ENCODE data around the gene CTBP2. TPM values are rescaled to one million over a fixed set of nuclear protein-coding genes. Genes with fewer than 3 reads are reported as not detected.

Gene CTBP2
- total RNA-seq, 1 experiment from 2014 or later = 78.7 TPM

DNA sequence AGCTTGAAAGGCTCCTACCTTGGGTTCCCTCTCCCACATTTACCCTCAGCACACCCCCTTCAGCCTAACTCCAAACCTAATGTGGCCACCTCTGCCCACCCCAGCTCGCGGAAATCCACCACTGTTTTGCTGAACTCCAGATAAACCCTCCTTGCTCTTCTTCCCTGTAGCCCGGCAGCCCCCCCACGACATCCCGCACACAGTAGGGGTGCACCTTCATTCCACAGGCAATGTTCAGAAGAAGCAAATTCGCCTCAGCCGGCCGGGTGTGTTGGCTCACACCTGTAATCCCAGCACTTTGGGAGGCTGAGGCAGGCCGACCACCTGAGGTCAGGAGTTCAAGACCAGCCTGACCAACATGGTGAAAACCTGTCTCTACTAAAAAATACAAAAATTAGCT lies 17.4 kb downstream of the CTBP2 start:
- intact Hi-C loops (cut with micrococcal nuclease; ENCODE audit: unreplicated experiment) = no loop called here
- H3K27ac Mint-ChIP-seq (ENCODE audit: unreplicated experiment) = no peak overlapping the region
- peaks cover 33% of the 10 kb centered on the region for H3K36me3 Mint-ChIP-seq (ENCODE audit: insufficient read depth, unreplicated experiment)
- TF ChIP-seq, protein P1, sequence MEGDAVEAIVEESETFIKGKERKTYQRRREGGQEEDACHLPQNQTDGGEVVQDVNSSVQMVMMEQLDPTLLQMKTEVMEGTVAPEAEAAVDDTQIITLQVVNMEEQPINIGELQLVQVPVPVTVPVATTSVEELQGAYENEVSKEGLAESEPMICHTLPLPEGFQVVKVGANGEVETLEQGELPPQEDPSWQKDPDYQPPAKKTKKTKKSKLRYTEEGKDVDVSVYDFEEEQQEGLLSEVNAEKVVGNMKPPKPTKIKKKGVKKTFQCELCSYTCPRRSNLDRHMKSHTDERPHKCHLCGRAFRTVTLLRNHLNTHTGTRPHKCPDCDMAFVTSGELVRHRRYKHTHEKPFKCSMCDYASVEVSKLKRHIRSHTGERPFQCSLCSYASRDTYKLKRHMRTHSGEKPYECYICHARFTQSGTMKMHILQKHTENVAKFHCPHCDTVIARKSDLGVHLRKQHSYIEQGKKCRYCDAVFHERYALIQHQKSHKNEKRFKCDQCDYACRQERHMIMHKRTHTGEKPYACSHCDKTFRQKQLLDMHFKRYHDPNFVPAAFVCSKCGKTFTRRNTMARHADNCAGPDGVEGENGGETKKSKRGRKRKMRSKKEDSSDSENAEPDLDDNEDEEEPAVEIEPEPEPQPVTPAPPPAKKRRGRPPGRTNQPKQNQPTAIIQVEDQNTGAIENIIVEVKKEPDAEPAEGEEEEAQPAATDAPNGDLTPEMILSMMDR (IDR thresholded peaks at IDR 0.05; ENCODE audit: unreplicated experiment) = no peak
- no peak for DNase-seq
- H3K4me1 Mint-ChIP-seq (ENCODE audit: low read depth, unreplicated experiment) = peaks cover 14% of the 10 kb centered on the region
- H3K9me3 Mint-ChIP-seq (ENCODE audit: low read depth, unreplicated experiment) = no peaks in the 10 kb centered on the region
- CTCF ChIA-PET = no interaction called here
- no peaks in the 10 kb centered on the region for H3K27me3 Mint-ChIP-seq (ENCODE audit: unreplicated experiment)
- BruUV-seq (replicated peaks) = no TSS peak
- H3K4me3 Mint-ChIP-seq (ENCODE audit: low read depth, unreplicated experiment) = no peak overlapping the region

DNA sequence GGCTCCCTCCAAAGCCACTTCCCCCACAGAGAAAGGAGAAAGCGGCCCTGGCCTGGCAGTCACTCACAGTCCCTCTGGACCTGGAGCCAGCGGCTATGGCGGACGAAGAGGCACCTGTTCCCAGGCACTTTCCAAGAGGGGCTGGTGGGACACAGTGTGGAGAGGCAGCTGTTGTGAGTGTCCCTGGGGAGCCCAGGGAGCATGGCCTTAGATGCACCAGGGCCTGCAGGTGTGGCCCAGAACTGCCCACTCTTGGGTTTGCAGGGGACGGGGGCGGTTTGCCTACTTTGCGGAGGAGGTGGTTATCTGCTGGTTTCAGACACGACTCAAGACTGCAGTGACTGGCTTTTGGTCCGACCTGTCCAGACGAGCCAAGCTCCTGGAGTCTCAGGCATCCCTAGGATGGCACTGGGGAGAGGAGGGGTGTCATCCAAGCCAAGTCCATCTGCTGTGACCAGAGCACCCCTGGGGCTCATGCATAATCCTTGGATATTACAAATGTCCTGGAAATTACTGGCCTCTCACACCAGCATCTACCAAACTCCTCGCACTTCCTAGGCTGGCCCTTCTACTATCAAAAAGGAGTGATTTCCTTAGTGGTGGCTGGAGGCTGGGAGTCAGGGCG lies 18.4 kb downstream of the CTBP2 start:
- H3K4me3 Mint-ChIP-seq (ENCODE audit: low read depth, unreplicated experiment) = no peak overlapping the region
- peaks cover 5% of the 10 kb centered on the region for H3K4me1 Mint-ChIP-seq (ENCODE audit: low read depth, unreplicated experiment)
- no peaks in the 10 kb centered on the region for H3K9me3 Mint-ChIP-seq (ENCODE audit: low read depth, unreplicated experiment)
- CTCF ChIA-PET = no interaction called here
- TF ChIP-seq, protein P1 (IDR thresholded peaks at IDR 0.05; ENCODE audit: unreplicated experiment) = no peak
- no peak for DNase-seq
- BruUV-seq (replicated peaks) = no TSS peak
- intact Hi-C loops (cut with micrococcal nuclease; ENCODE audit: unreplicated experiment) = no loop called here
- H3K27me3 Mint-ChIP-seq (ENCODE audit: unreplicated experiment) = no peaks in the 10 kb centered on the region
- peaks cover 25% of the 10 kb centered on the region for H3K36me3 Mint-ChIP-seq (ENCODE audit: insufficient read depth, unreplicated experiment)
- no peak overlapping the region for H3K27ac Mint-ChIP-seq (ENCODE audit: unreplicated experiment)

DNA sequence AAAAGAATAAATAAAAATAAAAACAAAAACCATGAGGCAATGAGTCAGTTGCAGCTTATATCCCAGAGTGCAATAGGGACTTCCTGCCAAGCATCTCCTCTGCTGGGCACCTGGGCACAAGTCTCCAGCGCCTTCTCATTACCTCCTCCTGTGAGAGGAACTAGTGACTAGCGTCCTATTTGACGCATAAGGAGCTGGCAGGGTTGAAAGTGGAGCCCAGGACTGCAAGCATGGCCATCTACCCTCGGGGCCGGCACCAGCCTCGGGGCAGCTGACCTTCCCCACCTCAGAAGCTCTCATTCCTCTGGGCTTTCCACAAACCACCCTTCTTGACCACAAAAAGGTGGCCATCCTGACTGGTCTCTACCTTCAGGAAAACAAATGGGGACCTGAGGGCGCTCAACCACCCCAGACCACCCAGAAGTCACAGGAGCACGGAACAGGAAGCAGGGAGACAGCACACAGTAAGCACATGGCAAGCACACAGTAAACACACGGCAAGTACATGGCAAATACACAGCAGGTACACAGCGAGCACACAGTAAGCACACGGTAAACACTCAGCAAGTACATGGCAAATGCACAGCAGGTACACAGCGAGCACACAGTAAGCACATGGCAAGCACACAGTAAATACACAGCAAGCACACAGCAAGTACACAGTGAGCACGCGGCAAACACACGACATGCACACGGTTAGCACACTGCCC lies 19.1 kb downstream of the CTBP2 start:
- H3K4me3 Mint-ChIP-seq (ENCODE audit: low read depth, unreplicated experiment) = no peak overlapping the region

DNA sequence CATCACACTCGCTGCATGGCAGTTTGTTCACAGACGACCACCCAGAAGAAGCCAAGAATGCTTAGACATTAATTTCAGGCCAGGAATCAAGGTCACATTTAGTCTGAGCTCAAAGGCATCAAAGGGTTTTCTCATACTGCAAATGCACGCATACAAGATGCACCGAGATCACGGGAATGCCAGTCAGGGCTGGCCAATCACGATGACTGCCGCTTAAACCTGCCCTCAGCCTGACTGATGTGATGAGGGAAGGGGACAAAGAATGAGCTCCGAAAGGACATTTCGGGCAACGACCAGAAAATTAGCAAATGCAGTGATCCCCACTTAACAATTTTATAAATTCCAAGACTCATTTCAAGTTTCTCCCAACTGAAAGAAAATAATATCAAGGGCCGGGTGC lies 20.2 kb downstream of the CTBP2 start:
- no peaks in the 10 kb centered on the region for H3K27me3 Mint-ChIP-seq (ENCODE audit: unreplicated experiment)
- H3K36me3 Mint-ChIP-seq (ENCODE audit: insufficient read depth, unreplicated experiment) = peaks cover 18% of the 10 kb centered on the region
- BruUV-seq (replicated peaks) = no TSS peak
- TF ChIP-seq, protein P1 (IDR thresholded peaks at IDR 0.05; ENCODE audit: unreplicated experiment) = no peak
- intact Hi-C loops (cut with micrococcal nuclease; ENCODE audit: unreplicated experiment) = no loop called here
- no peaks in the 10 kb centered on the region for H3K4me1 Mint-ChIP-seq (ENCODE audit: low read depth, unreplicated experiment)
- DNase-seq = no peak
- H3K27ac Mint-ChIP-seq (ENCODE audit: unreplicated experiment) = no peak overlapping the region
- H3K9me3 Mint-ChIP-seq (ENCODE audit: low read depth, unreplicated experiment) = no peaks in the 10 kb centered on the region
- no peak overlapping the region for H3K4me3 Mint-ChIP-seq (ENCODE audit: low read depth, unreplicated experiment)
- CTCF ChIA-PET = no interaction called here

More for the DNA sequence above, 19.1 kb downstream of the CTBP2 start:
- Mint-ChIP-seq H3K9me3 (ENCODE audit: low read depth, unreplicated experiment) (no peaks in the 10 kb centered on the region), H3K27ac (ENCODE audit: unreplicated experiment) (no peak overlapping the region), H3K27me3 (ENCODE audit: unreplicated experiment) (no peaks in the 10 kb centered on the region), H3K4me1 (ENCODE audit: low read depth, unreplicated experiment) (no peaks in the 10 kb centered on the region), H3K36me3 (ENCODE audit: insufficient read depth, unreplicated experiment) (peaks cover 18% of the 10 kb centered on the region)
- no TSS peak for BruUV-seq (replicated peaks)
- intact Hi-C loops (cut with micrococcal nuclease; ENCODE audit: unreplicated experiment) = no loop called here
- TF ChIP-seq, protein P1 (IDR thresholded peaks at IDR 0.05; ENCODE audit: unreplicated experiment) = no peak
- CTCF ChIA-PET = interaction anchor here (0.9 kb wide), 1 partner anchor 18 kb away, joined by 3 read pairs; no protein-coding TSS in a partner anchor
- DNase-seq = no peak

Data from Calu3 (cell line).